NOMO-1 treated with DMSO at 0.1 percent for 48 hours (cell line): ENCODE results near the gene OSBPL5.

Experiments
- DNase-seq: peaks from one replicate; lab custom pipeline; 2025; ENCODE audit not compliant: unreplicated experiment; lab: John Stamatoyannopoulos, UW

The OSBPL5 gene

DNA sequence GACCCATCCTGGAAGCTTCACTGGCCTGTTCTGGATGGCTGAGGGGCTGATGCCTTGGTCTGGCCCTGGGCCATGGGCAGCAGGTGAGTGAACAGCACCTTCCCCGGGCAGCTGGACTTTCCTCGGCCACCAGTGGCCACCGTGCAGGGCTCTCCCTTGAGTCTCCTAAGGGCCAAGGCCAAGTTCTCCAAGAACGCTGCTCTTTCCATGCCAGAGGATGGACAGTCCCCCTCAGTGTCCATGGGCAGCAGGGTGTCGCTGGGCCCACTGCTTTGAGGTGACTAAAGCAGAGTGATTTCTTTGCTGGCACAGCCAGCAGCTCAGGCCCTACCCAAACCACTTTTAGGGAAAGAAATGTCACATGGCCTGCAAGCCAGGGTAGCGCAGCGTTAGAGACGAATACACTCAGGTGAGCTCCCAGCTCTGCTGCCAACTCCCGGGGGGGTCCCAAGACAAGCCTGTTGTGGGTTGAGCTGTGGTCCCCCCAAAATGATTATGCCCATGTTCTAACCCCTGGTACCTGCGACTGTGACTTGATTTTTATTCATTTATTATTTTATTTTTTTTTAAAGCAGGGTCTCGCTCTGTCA, 104.6 kb downstream of the OSBPL5 start:
- no peak for DNase-seq

DNA sequence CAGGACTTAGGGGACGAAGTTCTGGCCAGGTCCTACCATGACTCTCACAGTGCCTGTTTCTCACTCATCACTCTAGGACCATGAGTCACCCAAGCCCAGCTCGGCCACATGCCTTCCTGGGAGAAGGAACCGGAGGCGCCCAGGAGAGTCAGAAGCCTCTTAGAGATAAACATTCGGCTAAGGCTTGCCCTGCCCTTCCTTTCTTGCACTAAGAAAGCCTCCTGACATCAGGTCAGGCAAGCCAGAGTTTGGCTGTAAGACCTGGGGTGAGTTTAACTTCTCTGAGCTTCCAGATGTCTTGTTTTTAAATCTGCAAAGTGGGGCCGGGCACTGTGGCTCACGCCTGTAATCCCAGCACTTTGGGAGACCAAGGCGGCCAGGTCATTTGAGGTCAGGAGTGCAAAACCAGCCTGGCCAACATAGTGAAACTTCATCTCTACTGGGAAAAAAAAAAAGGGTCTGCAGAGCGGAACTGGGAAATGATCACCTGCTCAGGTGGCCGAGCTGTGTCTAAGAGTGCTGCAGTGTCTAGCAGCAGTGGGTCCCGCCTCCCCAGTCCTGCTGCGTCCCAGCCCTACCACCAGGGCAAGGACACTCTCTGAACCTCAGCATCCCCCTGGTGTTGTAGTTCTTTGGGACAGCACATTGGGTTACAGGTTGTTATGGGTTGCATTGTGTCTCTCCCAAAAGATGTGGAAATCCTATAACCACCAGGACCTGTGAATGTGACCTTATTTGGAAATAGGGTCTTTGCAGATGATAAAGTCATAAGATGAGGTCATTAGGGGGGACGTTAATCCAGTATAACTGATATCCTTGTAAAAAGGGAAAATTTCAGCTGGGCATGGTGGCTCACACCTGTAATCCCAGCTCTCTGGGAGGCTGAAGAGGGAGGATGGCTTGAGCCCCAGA, 106.1 kb downstream of the OSBPL5 start:
- DNase-seq: no peak

DNA sequence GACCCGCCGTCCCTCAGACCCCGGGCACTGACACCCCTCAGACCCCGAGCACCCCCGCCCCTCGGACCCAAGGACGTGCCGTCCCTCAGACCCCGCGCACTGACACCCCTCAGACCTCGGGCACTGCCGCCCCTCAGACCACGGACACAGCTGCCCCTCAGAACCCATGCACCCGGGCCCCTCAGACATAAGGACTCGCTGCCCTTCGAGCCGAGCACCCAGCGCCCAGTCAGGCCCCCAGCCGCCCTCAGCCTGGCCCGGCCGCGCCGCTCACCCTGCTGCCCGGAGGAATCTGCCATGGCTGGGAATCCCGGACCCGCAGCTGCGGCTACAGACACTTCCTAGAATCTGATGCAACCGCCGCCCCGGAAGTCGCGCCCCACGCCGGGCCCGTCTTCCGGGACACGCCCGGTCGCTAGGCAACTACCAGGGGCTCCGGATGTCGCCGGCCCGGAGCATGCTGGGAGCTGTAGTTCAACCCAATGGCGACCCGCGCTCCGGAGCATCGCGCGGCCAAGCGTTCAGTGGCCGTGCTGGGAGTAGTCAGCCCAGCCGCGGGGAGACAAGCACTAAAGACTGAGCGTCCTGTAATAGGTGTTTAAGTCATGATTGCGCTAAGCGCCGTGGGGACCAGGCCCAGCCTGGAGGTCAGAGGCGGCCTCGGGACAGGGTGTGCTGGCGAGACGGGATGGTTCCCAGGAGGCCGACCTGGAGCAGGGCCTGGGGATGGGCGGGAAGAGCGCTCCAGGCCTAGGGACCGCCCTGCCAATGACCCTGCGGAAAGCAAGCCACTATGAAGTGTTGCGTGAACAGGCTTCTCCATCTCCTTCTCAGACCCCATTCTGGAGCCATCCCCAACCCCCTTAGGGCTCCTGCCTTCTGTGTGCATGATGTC, 107.8 kb downstream of the OSBPL5 start, which contains the start of gene CARS1:
Gene CARS1 (minus strand): TSS at position 355 of the 895 bp plus-strand sequence. CDS start 56 bp downstream, at position 299.
- peak; percentile 91 for DNase-seq

DNA sequence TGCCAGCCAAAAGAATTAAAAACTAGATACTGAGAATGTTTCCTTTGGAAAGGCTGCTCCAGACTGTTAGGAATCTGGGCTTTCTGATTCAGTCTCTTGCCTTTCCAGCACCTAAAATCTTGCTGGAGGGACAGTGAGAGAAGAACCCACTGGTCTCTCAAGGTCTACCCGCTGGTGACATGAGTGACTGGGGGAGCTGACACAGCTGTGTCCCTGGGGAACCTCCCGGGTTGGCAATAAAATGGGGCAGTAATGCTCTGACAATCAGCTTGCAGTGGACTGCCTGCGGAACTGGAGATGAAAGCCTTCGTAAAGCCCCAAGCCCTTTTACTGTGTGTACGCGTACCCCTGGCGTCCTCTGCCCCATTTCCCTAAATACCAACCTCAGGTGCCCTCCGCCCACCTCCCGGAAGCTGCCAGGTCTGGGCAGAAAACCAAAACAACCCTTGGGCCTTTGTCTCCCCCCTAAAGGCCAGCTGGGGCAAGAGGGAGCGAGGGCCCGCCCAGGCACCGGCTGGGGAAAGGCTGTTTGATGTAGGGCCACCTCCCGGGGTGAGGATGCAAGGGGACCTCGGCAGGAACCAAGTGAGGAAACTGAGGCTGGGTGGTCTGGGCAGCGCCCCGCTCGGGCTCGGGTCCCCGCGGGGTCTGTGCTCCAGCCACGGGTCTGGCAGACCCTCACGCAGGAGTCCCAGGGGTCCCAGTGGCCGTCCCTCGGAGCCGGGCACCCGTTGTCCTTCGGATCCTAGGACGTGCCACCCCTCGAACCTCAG, 108.6 kb downstream of the OSBPL5 start:
- DNase-seq: no peak

DNA sequence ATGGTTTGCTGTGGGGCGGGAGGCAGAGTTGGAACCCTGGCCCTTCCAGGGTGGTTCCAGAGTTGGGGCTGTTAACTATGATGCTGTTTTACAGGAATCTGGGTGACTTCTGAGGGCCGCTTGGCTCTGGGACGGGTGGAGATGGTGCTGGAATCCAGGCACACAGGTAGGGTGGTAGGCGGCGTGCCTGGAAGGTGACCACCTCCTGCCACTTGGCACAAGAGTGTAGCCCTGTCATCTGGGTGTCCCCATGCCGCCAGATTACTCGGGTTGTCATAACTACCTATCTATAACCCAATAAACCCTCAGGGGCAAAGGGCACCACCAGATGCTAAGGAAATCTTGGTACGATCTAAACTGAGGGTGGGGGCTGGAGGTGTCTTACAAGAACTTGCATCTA, 109.2 kb downstream of the OSBPL5 start:
- DNase-seq: no peak

DNA sequence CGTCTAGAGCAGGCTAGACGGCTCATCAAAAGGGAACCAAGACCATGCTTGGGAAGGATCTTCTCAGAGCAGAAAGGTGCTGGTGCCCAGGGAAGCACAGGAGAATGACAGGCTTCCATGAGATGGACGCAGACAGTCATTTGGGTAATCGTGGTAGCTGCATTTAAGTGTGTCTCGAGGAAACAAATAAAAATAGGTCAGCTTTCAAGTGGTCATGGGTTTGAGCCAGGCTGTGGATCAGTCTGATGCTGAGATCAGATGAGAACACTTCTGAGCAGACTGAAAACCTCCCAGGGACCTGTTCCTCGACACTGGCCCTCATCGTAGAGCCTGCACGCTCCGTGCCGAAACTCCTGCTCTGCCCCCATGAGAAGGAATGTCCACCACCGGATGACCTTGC, 112.5 kb downstream of the OSBPL5 start:
- DNase-seq: no peak

DNA sequence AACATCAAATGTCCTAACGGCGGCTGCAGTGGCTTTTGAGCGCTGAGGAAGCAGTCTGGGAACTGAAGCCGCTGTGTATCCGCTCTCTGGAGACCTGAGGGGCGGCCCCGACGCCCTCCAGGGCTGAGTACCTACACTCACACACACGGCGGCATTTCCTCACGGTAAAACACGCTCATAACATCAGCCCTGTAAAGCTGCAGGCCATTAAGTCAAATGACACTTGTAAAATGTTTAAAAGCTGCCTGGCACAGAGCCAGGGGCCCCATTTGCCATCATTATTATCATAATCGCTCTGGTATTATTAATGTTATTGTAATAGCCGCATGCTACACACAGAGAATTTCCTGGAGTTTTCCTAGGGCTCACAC, 113.0 kb downstream of the OSBPL5 start:
- no peak for DNase-seq

DNA sequence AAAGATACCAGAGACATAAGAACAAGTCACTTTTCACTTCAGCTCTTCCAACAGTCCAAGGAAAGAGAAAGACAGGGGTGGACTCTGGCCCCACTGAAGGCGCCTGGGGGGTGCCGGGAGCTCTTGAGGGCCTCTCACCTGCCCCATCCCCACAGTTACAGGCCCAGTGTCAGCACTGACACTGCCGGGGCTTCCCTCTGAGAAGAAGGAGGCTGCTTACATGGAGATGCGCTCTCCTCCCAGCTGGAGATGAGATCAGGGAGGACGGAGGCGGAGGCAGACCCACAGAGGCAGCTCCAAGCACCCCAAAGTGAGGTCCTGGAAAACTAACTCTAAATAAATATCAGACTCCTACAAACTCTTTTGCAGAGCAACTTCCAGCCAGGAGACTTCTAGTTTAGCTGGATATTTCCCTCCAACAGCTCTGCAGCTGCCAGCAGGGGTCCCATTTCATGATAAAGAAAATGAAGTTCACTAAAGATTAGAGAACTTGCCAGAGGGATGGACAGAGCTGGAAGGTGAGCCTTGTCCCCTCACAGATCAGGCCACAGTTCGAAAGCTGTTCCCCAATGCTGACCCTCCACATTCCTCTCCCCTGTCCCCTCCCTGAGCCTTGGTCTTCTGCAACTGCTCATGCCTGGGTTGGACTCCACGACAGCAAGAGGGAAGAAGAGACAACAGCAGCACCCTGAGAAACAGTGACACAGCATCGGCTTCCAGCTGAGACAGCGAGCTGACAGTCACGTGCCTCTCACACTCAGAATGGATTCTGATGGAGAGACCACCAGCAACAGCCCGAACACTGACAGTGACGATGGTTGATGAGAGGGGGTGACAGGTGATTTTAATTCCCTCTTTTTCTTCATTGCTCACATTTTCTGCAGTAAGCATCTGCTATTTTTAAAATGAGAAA, 113.7 kb downstream of the OSBPL5 start:
- DNase-seq: no peak

DNA sequence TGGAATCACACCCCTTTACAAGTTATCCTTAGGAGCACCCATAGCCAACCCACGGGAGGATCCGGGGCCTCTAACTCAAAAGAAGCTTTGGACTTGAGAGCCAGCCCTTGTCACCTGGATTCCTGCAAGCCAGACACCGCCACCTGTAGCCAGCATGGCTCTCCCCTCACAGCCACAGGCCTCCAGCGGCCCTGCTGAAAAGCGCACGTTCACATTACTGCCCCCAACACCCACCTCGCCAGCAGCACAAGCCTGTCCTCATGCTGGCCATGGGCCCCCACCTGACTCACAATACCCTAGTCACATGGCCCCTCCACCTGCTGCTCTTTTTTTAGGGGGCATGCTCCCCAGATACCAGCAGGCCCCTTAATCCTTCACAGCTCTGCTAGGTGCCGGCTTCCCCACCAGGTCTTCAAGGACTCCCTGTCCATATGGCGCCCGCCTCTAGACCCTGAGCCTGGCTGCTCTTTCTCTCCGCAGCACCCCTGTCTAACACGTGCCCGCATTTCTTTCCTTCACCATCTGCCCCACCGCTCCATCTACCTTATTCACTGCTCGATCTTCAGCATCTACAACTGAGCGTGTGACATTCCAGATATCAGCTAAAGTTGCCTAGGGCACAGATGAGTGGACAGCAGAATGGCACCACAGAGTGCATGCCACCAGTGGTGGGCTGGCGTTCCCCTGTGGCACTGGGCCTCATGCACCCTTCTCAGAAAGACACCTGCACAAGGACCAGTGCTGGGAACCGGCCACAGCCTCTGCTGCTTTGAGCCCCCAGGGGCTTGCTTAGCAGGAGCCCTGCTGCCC, 114.5 kb downstream of the OSBPL5 start:
- no peak for DNase-seq

DNA sequence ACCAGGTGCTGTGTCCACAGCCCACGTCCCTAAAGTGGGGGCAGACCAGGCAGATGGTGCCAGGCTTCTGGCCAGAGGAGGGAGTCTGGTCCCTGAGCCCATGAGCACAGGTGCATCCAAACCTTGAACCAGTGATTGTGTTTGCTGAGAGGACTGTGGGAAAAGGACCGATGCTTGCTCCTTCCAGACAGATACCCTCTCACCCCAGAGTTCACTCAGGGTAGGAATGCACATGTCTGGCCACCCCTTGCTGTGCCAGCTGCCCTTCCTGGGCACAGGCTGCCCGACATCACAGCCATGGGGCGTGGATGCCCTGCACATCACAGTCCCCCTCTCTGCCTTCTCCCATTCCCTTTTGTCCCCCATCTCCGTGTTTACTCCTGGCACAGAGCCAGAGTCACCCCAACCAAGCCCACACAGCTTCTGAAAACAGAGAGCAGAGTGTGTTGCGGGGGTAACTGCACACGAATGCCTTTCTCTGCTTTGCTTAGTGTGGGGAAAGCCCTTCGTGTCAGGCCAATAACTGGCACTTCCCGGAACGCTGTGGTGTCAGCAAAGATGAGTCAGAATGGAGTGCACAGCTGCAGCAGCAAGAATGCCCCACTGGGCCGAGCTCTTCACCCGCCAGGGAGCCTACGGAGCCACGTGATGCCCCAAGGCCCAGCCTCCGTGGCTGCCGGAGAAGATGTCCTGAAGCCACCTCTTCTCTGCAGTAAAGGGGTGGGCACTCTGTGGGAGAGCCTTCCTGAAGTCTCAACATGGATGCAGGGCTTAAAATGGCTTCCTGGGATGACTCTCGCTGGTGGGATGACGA, 115.5 kb downstream of the OSBPL5 start:
- DNase-seq: peak; percentile 98

DNA sequence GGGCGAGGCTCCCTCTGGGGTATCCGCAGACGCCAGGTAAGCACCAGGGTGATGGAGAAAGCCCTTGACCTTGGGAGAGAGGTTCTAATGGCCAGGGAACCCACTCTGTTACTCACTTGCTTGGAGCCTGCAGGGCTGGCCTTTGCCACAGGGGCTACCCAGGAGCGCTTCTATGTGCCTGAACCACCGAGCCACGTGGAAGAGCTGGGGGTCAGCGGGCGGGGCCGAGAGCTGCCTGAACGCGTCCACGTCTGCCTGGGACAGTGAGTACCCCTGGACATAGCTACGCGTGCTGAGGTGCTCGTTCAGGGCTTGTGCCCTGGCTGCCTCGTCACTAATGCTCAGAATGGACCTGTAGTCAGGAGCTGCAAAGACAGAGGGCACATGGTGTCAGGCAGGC, 117.5 kb downstream of the OSBPL5 start:
- DNase-seq: no peak

DNA sequence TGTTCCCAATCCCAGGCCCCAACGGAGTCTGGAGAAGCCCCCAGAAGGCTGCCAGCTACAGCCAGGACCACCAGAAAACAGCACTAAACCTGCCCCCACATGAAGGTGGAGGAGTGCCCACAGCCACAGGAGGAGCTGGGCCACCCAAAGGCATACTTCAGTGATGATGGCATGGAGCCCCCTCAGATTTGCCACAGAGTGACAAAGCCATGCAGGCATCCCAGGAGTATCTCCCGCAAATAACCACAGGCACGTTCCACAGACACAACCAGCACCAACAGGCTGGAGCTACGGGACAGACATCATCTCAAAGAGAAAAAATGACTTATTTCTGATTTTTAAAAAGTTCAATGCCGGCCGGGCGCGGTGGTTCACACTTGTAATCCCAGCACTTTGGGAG, 118.5 kb downstream of the OSBPL5 start:
- DNase-seq: no peak

DNA sequence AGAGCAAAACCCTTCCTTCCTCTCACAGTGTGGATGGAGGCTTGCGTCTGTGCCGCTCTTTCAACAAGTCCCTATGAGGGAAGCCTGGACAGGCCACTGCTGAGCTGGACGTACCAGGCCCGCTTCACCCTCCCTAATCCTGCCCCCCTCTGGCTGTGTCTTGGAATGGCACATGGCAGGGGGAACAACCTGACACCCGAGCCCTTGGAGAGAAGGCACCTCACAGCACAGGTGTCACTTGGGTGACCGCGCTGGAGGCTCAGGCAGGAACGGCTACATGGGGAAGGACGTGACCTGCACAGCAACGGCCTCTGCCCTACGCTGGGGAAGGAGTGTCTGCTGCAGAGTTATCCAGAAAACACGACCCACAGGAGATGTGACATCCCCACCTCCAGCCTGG, 118.9 kb downstream of the OSBPL5 start:
- no peak for DNase-seq

DNA sequence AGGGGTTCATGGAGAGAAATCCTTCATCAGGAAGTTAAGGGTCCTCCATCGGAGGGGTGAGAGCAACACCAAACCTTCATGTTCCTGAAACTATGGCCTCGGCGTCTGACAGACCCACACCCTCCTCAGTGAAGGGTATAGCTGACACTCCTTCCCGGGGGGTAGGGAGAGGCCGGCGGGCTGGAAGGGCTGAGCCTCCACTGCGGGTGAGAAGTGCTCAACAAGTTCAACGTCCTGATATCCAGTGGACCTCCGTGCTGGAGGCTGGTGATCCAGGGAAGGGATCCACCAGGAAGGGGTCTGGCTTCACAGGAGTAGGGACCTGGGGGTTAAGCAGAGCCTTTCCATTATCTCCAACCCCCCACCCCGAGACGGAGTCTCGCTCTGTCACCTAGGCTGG, 120.2 kb downstream of the OSBPL5 start:
- no peak for DNase-seq

DNA sequence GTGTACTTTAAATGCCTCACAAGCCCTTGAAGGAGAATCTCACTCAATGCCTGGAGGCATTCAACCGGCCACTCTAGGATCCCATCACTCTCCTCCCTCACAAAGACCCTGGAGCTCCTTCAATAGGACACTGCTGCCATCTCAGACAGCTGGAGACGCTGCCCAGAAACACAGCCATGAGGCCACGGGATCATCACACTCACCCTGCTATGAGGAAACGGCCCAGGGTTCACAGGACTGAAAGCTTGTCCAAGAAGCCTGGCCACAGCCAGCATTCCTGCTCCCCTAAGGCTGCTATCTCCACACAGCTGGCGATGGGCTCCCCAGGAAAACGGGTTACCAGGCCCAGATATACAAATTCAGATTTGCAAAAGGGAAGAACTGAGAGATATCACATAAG, 121.1 kb downstream of the OSBPL5 start:
- DNase-seq: no peak

DNA sequence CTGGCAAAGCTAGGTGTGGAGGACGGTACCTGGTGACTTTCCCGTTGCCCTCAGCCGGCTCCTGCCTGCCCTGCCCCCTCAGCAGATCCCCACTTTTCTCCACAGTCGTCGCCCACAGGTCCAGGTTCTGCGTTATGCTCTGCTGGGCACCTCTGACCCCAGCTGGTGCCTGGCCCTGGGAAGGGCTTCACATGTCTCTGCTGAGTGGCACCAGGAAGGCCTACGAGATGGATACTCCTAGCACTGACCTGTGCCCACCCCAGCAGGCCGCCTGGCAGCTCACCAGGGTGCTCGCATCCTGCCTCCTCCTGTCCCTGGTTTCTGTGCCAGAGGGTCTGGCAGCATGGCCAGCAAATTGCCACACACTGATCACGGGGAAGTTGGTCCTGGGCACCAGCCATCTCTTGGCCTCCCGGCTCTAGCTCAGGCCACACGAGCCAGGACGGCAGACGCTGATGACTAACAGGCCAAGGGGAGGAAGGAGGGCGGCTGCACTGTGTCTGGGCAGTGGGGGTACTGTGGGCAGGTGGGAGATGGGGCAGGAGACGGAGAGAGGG, 121.7 kb downstream of the OSBPL5 start:
- no peak for DNase-seq

DNA sequence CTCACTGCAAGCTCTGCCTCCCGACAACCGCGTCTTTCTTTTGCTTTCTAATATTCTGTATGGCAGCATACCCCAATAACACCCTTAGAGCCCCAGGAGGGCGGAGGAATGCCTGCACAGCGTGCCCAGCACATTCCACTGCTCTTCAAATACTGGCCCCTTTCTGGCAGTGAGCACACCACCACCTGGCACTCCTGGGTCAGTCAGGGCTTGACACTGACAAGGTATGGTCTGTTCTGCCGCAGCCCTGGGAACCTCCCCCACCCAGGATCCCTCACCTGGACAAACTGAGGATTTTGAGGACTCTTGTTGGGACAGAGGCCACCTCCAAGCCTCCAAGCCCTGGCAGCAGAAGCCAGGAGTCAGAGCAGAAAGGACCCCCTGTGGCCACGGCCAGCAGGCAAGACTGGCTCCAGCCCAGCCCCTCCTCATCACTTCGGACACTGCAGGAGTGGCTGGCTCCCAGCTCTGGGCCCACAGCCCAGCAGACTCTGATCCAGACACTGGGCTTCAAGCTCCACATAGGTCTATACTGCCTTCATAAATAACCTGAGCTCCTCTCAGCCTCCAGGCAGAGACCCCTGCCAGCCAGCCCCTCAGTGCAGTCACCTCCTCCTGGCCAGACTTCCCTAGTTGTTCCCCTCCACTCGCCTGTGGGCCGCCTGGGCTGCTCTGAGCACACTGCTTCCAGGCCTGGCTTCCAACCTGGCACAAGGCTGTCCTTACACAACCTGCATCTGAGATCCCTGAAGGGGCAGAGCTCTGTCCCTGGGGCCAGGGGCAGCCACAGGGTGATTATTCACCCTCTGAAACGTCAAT, 122.4 kb downstream of the OSBPL5 start:
- no peak for DNase-seq
